Right atrium auricular region (tissue), 2 donors: ENCODE measurements around the gene IVNS1ABP. TPM values are rescaled to one million over a fixed set of nuclear protein-coding genes. Genes with fewer than 3 reads are reported as not detected.
"Not testable (repeated sequence)": the region's sequence is repeated elsewhere in the genome, so short reads cannot be mapped to it uniquely, and the experiment has no call there.

Source experiments
- DNase-seq: peaks from one replicate; pipeline ENCODE4 v3.0.0-alpha.2; 2019; ENCODE audit warnings: low spot score
- H3K27ac ChIP-seq, 2 donors: fragments of 200-600 bp; sonication (generic); 1 replicate in 1 of 2; 2 replicates in 1 of 2; pipeline ENCODE4 v1.5.1; 2016 to 2019
- H3K27me3 ChIP-seq, 2 donors: fragments of 200-600 bp; sonication (generic); one replicate each; pipeline versions ENCODE4 v1.5.1 to v1.6.0; 2017 to 2019
- H3K36me3 ChIP-seq: fragments of 200-600 bp; sonication (generic); one replicate; pipeline ENCODE4 v1.5.1; 2016
- H3K4me1 ChIP-seq, 2 donors: fragments of 200-600 bp; sonication (generic); one replicate each; pipeline versions ENCODE4 v1.5.1 to v1.6.0; 2017 to 2019
- H3K4me3 ChIP-seq, 2 donors: fragments of 200-600 bp; sonication (generic); 1 replicate in 1 of 2; 2 replicates in 1 of 2; pipeline ENCODE4 v1.5.1; 2017 to 2019; ENCODE audit warnings: mild to moderate bottlenecking in 1 of 2, moderate library complexity in 1 of 2
- H3K9me3 ChIP-seq, 2 donors: fragments of 200-600 bp; sonication (generic); one replicate each; pipeline ENCODE4 v1.5.1; 2019
- CTCF ChIP-seq, 2 donors: fragments of 200-600 bp; sonication (generic); IDR thresholded peaks; one replicate each; pipeline ENCODE4 v1.5.1; 2019; ENCODE audit warnings: antibody characterized with exemption in 2 of 2
- total RNA-seq, 2 donors: library from RNA; depleted of rRNA; stranded (reverse); fragments of >200 nt; gene quantifications; one replicate each; pipeline ENCODE4 v1.1.0, GENCODE V29; 2016

The IVNS1ABP gene
- total RNA-seq, 2 donors from 2014 or later, result 20.6 to 21.3 TPM

GRCh38 chr1:185251928-185252327, 65.1 kb downstream of the IVNS1ABP start:
- not testable (repeated sequence) for DNase-seq, H3K27me3 ChIP-seq, H3K36me3 ChIP-seq, H3K4me1 ChIP-seq, H3K9me3 ChIP-seq, H3K4me3 ChIP-seq, H3K27ac ChIP-seq

GRCh38 chr1:185250063-185250462, 67.0 kb downstream of the IVNS1ABP start:
- H3K27ac ChIP-seq, result no peak overlapping the region
- no peaks in the 10 kb centered on the region for H3K4me1 ChIP-seq
- H3K27me3 ChIP-seq, result no peaks in the 10 kb centered on the region
- DNase-seq, result no peak
- TF ChIP-seq CTCF (IDR thresholded peaks at IDR 0.05), result no peak
- H3K4me3 ChIP-seq, result no peak overlapping the region
- H3K36me3 ChIP-seq, result no peaks in the 10 kb centered on the region
- H3K9me3 ChIP-seq, result no peaks in the 10 kb centered on the region

GRCh38 chr1:185249563-185249962, 67.5 kb downstream of the IVNS1ABP start:
- no peak for DNase-seq
- TF ChIP-seq CTCF (IDR thresholded peaks at IDR 0.05), result no peak
- Histone ChIP-seq H3K9me3 (no peaks in the 10 kb centered on the region), H3K27me3 (no peaks in the 10 kb centered on the region), H3K27ac (no peak overlapping the region), H3K4me1 (no peaks in the 10 kb centered on the region), H3K36me3 (no peaks in the 10 kb centered on the region), H3K4me3 (no peak overlapping the region)

Other genes starting within 250 kb of the IVNS1ABP start
- gene TRMT1L, start 160.3 kb downstream of the IVNS1ABP start, total RNA-seq, result 10 to 100 TPM; 15.5 to 24.0 TPM
- gene SWT1, start 160.1 kb downstream of the IVNS1ABP start, total RNA-seq, result 1 to 10 TPM; 4.9 to 6.2 TPM